Measurements from ENCODE around the gene UBE2F.
"Not testable (repeated sequence)": the region's sequence is repeated elsewhere in the genome, so short reads cannot be mapped to it uniquely, and the experiment has no call there.

Gene UBE2F

DNA sequence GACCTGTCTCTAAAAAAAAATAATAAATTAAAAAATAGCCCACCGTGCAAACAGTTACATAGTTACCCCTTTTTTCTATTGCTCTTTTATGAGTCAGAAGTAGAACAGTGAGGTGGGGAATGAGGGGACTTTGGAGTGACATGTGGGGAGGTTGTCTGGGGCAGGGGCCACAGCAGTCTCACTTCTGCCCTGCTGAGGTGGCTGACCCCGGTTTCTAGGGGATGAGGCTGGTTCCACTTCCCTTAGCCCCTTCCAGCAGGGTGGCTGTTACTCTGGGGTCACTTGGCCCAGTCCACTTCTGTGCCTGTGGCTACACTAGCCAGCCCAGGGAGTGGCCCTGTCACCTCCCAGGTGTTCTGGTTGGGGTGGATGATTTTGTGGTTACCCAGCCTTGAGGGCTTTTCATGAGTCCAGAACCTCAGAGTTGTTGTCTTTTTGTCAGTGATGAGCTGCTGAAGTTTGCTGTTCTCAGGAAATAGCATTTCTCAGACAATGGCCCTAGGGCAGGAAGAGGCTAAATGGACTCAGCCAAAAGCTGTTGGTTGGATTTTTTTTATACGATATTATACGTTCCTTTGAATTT lies 66.0 kb downstream of the UBE2F start:
- ChIA-PET CTCF (no interaction called here), POLR2A (no interaction called here)
- TF ChIP-seq BHLHE40 (IDR thresholded peaks at IDR 0.05; ENCODE audit: borderline replicate concordance) (no peak), FOXA1 (IDR thresholded peaks at IDR 0.05) (no peak), FOXM1 (IDR thresholded peaks at IDR 0.05; ENCODE audit: borderline replicate concordance) (no peak), ELF4 (IDR thresholded peaks at IDR 0.05) (no peak)
- TF ChIP-seq, protein P1, sequence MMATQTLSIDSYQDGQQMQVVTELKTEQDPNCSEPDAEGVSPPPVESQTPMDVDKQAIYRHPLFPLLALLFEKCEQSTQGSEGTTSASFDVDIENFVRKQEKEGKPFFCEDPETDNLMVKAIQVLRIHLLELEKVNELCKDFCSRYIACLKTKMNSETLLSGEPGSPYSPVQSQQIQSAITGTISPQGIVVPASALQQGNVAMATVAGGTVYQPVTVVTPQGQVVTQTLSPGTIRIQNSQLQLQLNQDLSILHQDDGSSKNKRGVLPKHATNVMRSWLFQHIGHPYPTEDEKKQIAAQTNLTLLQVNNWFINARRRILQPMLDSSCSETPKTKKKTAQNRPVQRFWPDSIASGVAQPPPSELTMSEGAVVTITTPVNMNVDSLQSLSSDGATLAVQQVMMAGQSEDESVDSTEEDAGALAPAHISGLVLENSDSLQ (IDR thresholded peaks at IDR 0.05), result no peak
- DNase-seq (ENCODE audit: extremely low spot score), result no peak

DNA sequence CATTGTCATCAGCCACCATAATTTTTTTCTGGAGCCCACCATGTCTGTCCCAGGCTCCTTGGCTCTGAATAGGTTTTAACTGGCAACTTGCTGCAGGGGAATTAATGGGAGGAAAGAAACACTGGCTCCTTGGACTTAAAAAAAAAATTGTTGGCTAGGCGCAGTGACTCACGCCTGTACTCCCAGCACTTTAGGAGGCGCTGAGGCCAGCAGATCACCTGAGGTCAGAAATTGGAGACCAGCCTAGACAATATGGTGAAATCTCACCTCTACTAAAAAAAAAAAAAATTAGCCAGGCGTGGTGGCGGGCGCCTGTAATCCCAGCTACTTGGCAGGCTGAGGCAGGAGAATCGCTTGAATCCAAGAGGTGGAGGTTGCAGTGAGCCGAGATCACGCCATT lies 67.2 kb downstream of the UBE2F start:
- DNase-seq (ENCODE audit: extremely low spot score); CTCF ChIA-PET; POLR2A ChIA-PET: not testable (repeated sequence)

DNA sequence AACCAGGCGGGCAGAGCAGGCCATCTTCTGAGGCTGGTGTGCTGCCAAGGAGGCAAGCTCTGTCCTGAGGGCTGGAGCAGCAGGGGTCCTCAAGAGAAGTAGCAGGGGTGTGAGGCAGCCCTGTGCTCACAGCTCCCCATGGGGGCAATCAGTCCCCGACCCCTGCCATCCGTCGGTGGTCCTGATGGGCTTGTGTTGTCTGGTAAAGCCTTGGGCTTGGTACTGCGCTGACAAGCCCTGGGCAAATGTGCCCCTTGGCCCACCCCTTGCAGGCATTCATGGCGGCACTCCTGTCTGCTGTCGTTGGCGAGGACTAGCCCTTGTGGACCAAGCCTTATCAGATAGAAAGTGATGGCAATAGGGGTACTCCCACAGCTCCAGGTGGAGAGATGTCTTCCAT lies 71.4 kb downstream of the UBE2F start:
- no peak for DNase-seq (ENCODE audit: extremely low spot score)
- CTCF ChIA-PET, result no interaction called here
- TF ChIP-seq L3MBTL2 (conservative IDR thresholded peaks at IDR 0.05), result no peak
- no peak for TF ChIP-seq FOXA1 (IDR thresholded peaks at IDR 0.05)
- TF ChIP-seq FOXM1 (IDR thresholded peaks at IDR 0.05; ENCODE audit: borderline replicate concordance), result no peak
- no peak for TF ChIP-seq ZNF384 (IDR thresholded peaks at IDR 0.05)
- TF ChIP-seq LEF1 (IDR thresholded peaks at IDR 0.05; ENCODE audit: borderline replicate concordance), result no peak
- TF ChIP-seq SUZ12 (IDR thresholded peaks at IDR 0.05), result no peak
- no peak for TF ChIP-seq ELF4 (IDR thresholded peaks at IDR 0.05)
- no peak for TF ChIP-seq SP1 (IDR thresholded peaks at IDR 0.05)
- TF ChIP-seq FOXK2 (IDR thresholded peaks at IDR 0.05), result no peak
- TF ChIP-seq, protein P1 (IDR thresholded peaks at IDR 0.05), result no peak
- no peak for TF ChIP-seq NFRKB (IDR thresholded peaks at IDR 0.05)
- no peak for TF ChIP-seq ARNT (IDR thresholded peaks at IDR 0.05)
- TF ChIP-seq BHLHE40 (IDR thresholded peaks at IDR 0.05; ENCODE audit: borderline replicate concordance), result no peak
- no peak for TF ChIP-seq TARDBP (IDR thresholded peaks at IDR 0.05)
- TF ChIP-seq CTBP1 (IDR thresholded peaks at IDR 0.05; ENCODE audit: borderline replicate concordance), result no peak
- no peak for TF ChIP-seq HDGF (IDR thresholded peaks at IDR 0.05; ENCODE audit: borderline replicate concordance)
- POLR2A ChIA-PET, result no interaction called here

DNA sequence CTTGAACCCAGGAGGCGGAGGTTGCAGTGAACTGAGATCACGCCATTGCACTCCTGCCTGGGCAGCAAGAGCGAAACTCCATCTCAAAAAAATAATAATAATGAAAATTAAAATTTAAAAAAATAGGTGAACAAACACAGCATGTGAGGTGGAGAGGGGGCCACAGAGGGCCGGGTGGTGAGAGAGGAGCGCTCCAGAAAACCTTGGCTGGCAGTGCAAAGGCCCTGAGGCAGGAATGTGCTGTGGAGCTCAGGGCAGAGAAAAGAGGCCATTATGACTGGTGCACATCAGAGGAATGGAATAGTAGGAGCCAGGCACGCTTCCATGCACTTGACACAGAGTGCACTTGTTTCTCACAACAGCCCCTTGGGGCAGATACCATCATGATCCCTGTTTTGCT lies 72.3 kb downstream of the UBE2F start:
- POLR2A ChIA-PET, result no interaction called here
- TF ChIP-seq SUZ12 (IDR thresholded peaks at IDR 0.05) (no peak), L3MBTL2 (conservative IDR thresholded peaks at IDR 0.05) (no peak)
- DNase-seq (ENCODE audit: extremely low spot score), result no peak
- CTCF ChIA-PET, result no interaction called here

DNA sequence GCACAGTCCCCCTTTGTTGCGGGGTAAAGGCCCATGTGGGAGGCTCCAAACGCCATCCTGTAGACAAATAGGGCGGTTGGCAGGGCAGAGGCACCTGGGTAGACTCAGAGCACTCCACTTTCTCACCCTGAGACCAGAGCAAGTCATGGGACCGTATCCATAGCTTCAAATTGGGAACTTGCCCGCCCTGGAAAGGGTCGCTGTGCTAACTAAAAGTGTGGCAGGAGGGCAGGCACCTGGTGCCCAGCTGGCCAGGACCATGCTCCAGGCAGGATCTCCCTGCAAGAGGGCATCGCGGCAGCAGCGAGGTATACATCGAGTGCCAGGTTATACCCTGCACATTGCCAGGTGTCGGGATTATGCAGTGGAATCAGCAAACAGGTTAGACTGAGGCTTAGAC lies 73.2 kb downstream of the UBE2F start:
- DNase-seq (ENCODE audit: extremely low spot score), result no peak
- CTCF ChIA-PET, result no interaction called here
- POLR2A ChIA-PET, result interaction anchor here (1.0 kb wide), 1 partner anchor 21 kb away, joined by 4 read pairs; the partner anchor contains the start of gene SCLY
- TF ChIP-seq L3MBTL2 (conservative IDR thresholded peaks at IDR 0.05) (no peak), CTBP1 (IDR thresholded peaks at IDR 0.05; ENCODE audit: borderline replicate concordance) (no peak), FOXK2 (IDR thresholded peaks at IDR 0.05) (no peak), BHLHE40 (IDR thresholded peaks at IDR 0.05; ENCODE audit: borderline replicate concordance) (no peak), ARNT (IDR thresholded peaks at IDR 0.05) (no peak), LEF1 (IDR thresholded peaks at IDR 0.05; ENCODE audit: borderline replicate concordance) (no peak), NFRKB (IDR thresholded peaks at IDR 0.05) (no peak), ZNF384 (IDR thresholded peaks at IDR 0.05) (no peak), TARDBP (IDR thresholded peaks at IDR 0.05) (no peak), SUZ12 (IDR thresholded peaks at IDR 0.05) (no peak), FOXA1 (IDR thresholded peaks at IDR 0.05) (no peak), FOXM1 (IDR thresholded peaks at IDR 0.05; ENCODE audit: borderline replicate concordance) (no peak)
- TF ChIP-seq, protein P1 (IDR thresholded peaks at IDR 0.05), result no peak

DNA sequence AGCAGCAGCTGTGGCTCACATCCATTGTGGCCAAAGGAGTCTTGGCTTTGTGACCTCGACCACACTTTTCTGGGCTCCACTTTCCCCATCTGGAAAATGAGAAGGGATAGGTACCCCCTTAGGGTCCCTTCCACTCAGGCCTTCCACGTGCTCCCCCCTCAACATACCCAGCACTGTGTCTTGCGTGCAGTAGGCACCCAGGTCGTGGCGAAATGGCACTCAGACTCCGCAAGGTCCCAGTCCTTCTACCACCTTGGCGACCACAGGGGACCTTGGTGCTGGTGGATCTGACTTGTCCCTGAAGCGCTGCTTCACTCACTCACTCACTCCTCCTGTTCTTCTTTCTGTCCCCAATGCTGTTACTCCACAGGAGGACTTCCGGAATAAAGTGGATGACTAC lies 74.1 kb downstream of the UBE2F start:
- DNase-seq (ENCODE audit: extremely low spot score), result no peak
- ChIA-PET POLR2A (no interaction called here), CTCF (no interaction called here)
- TF ChIP-seq SUZ12 (IDR thresholded peaks at IDR 0.05) (no peak), CTBP1 (IDR thresholded peaks at IDR 0.05; ENCODE audit: borderline replicate concordance) (no peak), L3MBTL2 (conservative IDR thresholded peaks at IDR 0.05) (no peak), ELF4 (IDR thresholded peaks at IDR 0.05) (no peak), FOXM1 (IDR thresholded peaks at IDR 0.05; ENCODE audit: borderline replicate concordance) (no peak), BHLHE40 (IDR thresholded peaks at IDR 0.05; ENCODE audit: borderline replicate concordance) (no peak), LEF1 (IDR thresholded peaks at IDR 0.05; ENCODE audit: borderline replicate concordance) (no peak), HDGF (IDR thresholded peaks at IDR 0.05; ENCODE audit: borderline replicate concordance) (no peak), FOXK2 (IDR thresholded peaks at IDR 0.05) (no peak), ZNF384 (IDR thresholded peaks at IDR 0.05) (no peak), NFRKB (IDR thresholded peaks at IDR 0.05) (no peak)
- TF ChIP-seq, protein P1 (IDR thresholded peaks at IDR 0.05), result no peak
